ENCODE data around the gene STK26.

DNA sequence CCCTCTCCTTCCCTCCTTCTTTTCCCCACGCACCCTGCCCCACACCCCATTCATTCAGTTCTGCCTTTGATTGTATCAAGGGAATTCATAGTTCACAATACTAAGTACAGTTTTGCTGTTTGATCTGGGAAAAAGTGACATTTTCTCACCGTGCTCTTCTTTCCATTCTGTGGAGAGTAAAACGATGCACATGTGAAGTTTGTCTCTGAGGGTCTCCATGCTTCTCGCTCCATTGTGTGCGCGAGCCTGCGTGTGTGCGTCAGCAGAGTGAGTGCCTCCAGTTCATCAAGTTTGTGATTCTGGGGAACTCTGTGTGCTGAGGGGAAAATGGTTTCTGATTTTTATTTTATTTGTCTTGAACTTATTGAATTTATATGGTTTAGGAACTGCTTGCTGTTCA lies 1.9 kb downstream of the STK26 start:
- TF ChIP-seq, protein P1, sequence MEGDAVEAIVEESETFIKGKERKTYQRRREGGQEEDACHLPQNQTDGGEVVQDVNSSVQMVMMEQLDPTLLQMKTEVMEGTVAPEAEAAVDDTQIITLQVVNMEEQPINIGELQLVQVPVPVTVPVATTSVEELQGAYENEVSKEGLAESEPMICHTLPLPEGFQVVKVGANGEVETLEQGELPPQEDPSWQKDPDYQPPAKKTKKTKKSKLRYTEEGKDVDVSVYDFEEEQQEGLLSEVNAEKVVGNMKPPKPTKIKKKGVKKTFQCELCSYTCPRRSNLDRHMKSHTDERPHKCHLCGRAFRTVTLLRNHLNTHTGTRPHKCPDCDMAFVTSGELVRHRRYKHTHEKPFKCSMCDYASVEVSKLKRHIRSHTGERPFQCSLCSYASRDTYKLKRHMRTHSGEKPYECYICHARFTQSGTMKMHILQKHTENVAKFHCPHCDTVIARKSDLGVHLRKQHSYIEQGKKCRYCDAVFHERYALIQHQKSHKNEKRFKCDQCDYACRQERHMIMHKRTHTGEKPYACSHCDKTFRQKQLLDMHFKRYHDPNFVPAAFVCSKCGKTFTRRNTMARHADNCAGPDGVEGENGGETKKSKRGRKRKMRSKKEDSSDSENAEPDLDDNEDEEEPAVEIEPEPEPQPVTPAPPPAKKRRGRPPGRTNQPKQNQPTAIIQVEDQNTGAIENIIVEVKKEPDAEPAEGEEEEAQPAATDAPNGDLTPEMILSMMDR (IDR thresholded peaks at IDR 0.05 in 2 of 3, conservative IDR thresholded peaks at IDR 0.05 in 1 of 3; ENCODE audit: borderline replicate concordance in 1 of 3, insufficient read depth in 1 of 3, low read depth in 2 of 3, low read length in 2 of 3), result no peak
- no peak for TF ChIP-seq POLR2A (IDR thresholded peaks at IDR 0.05; ENCODE audit: borderline replicate concordance, extremely low read depth, insufficient read depth, insufficient read length)
- no peak for TF ChIP-seq ZNF274 (IDR thresholded peaks at IDR 0.05; ENCODE audit: low read depth, low read length)

Measured in HCT116 (cell line).